PC-9 (cell line): ENCODE results near the gene RBM33.

Source experiments
- CTCF ChIP-seq: fragments of 200-600 bp; sonication (generic); conservative IDR thresholded peaks from 2 replicates; pipeline ENCODE4 v1.6.1; 2017; ENCODE audit warnings: mixed run types, antibody characterized with exemption, mild to moderate bottlenecking, moderate library complexity
- EZH2 ChIP-seq: fragments of 200-600 bp; sonication (generic); IDR thresholded peaks from 2 replicates; pipeline ENCODE4 v1.8.0; 2017; ENCODE audit warnings: antibody characterized with exemption, low read depth

- TF ChIP-seq CTCF (no peak), EZH2 (no peak)
Measured at GRCh38 chr7:155800301-155800700, 155.8 kb downstream of the RBM33 start.
